IMR-90 (cell line): ENCODE results near the gene KRTAP19-1. TPM values are rescaled to one million over a fixed set of nuclear protein-coding genes. Genes with fewer than 3 reads are reported as not detected.

Experiments used
- ATAC-seq: fragments of 200-7000 bp; cut with Tn5 transposase; 2 replicates; pipeline ENCODE4 v1.9.1; 2020; ENCODE audit warnings: low read depth, mild to moderate bottlenecking, moderate library complexity
- BruUV-seq: library from RNA; stranded (reverse); fragments of 400-500 nt; replicated peaks from 2 replicates; lab custom pipeline; 2021; lab: Mats Ljungman, UMichigan
- CTCF ChIA-PET: fragments of 300-600 bp; formaldehyde crosslinking; extraction: SDS; loops from one replicate; lab custom pipeline; 2021; ENCODE audit warnings: antibody characterized with exemption; lab: Yijun Ruan, JAX
- POLR2A ChIA-PET: fragments of 300-600 bp; sonication (Branson Sonifier 250); formaldehyde crosslinking; loops from one replicate; lab custom pipeline; 2022; ENCODE audit warnings: antibody characterized with exemption; ENCODE audit not compliant: unreplicated experiment; lab: Charles Lee
- DNase-seq: peaks from one replicate; pipeline ENCODE4 v3.0.0; 2013
- H2AFZ ChIP-seq: replicated peaks from 2 replicates; pipeline ENCODE3; 2013; ENCODE audit warnings: low read length, mild to moderate bottlenecking; ENCODE audit not compliant: poor library complexity
- H2AK5ac ChIP-seq: 2 replicates; pipeline ENCODE4 v1.6.1; 2013; ENCODE audit warnings: low read depth, low read length, inconsistent platforms
- H2AK9ac ChIP-seq: replicated peaks from 2 replicates; pipeline ENCODE3; 2013; ENCODE audit warnings: mild to moderate bottlenecking, low read depth, low read length, moderate library complexity; ENCODE audit not compliant: poor library complexity
- H2BK120ac ChIP-seq: 2 replicates; pipeline ENCODE4 v1.6.1; 2013; ENCODE audit warnings: low read depth, low read length, inconsistent platforms
- H2BK15ac ChIP-seq: 3 replicates; pipeline ENCODE4 v1.6.1; 2013; ENCODE audit warnings: low read depth, low read length, inconsistent platforms
- H2BK20ac ChIP-seq: 2 replicates; pipeline ENCODE4 v1.6.1; 2013; ENCODE audit warnings: low read depth, mild to moderate bottlenecking, inconsistent platforms, low read length, moderate library complexity
- H2BK5ac ChIP-seq: 2 replicates; pipeline ENCODE4 v1.6.1; 2013; ENCODE audit warnings: mild to moderate bottlenecking, low read depth, low read length, inconsistent platforms; ENCODE audit not compliant: poor library complexity, severe bottlenecking
- H3K14ac ChIP-seq: replicated peaks from 2 replicates; pipeline ENCODE4 v1.6.1; 2013; ENCODE audit warnings: low read depth, low read length, inconsistent platforms
- H3K18ac ChIP-seq: 2 replicates; pipeline ENCODE4 v1.6.1; 2013; ENCODE audit warnings: low read depth, low read length, control low read depth
- H3K23ac ChIP-seq: 2 replicates; pipeline ENCODE4 v1.6.1; 2013; ENCODE audit warnings: low read depth, low read length, inconsistent platforms
- H3K27ac ChIP-seq: 2 replicates; pipeline ENCODE4 v1.5.1; 2013; ENCODE audit warnings: mild to moderate bottlenecking, control low read depth, low read length; ENCODE audit not compliant: insufficient read depth
- H3K27me3 ChIP-seq: 2 replicates; pipeline ENCODE4 v1.6.1; 2013; ENCODE audit warnings: low read length; ENCODE audit not compliant: control insufficient read depth, insufficient read depth
- H3K36me3 ChIP-seq: 2 replicates; pipeline ENCODE4 v1.6.1; 2013; ENCODE audit warnings: low read length, mixed read lengths; ENCODE audit not compliant: control insufficient read depth, insufficient read depth
- H3K4ac ChIP-seq: 2 replicates; pipeline ENCODE4 v1.6.1; 2013; ENCODE audit warnings: low read depth, low read length, inconsistent platforms
- H3K4me1 ChIP-seq: 2 replicates; pipeline ENCODE4 v1.6.1; 2013; ENCODE audit warnings: low read length, mixed read lengths; ENCODE audit not compliant: control insufficient read depth, insufficient read depth
- H3K4me2 ChIP-seq: 2 replicates; pipeline ENCODE4 v1.6.1; 2013; ENCODE audit warnings: low read depth, mild to moderate bottlenecking, control low read depth, low read length, moderate library complexity
- H3K4me3 ChIP-seq: 2 replicates; pipeline ENCODE4 v1.5.1; 2013; ENCODE audit warnings: low read depth, mild to moderate bottlenecking, control low read depth, low read length, moderate library complexity; ENCODE audit not compliant: insufficient read depth
- H3K56ac ChIP-seq: 2 replicates; pipeline ENCODE4 v1.6.1; 2013; ENCODE audit warnings: low read length, inconsistent platforms; ENCODE audit not compliant: insufficient read depth; ENCODE audit errors: extremely low read depth
- H3K79me1 ChIP-seq, 2 experiments: 2 replicates each; pipeline ENCODE4 v1.6.1; 2013; ENCODE audit warnings: low read length in 2 of 2, inconsistent platforms in 1 of 2, low read depth in 1 of 2
- H3K9ac ChIP-seq: 2 replicates; pipeline ENCODE4 v1.6.1; 2013; ENCODE audit warnings: low read depth, low read length, control low read depth
- H3K9me1 ChIP-seq: 2 replicates; pipeline ENCODE4 v1.6.1; 2013; ENCODE audit warnings: low read length, inconsistent platforms; ENCODE audit not compliant: insufficient read depth
- H3K9me3 ChIP-seq: 2 replicates; pipeline ENCODE4 v1.6.1; 2013; ENCODE audit warnings: low read length; ENCODE audit not compliant: control insufficient read depth, insufficient read depth
- H4K20me1 ChIP-seq: 2 replicates; pipeline ENCODE4 v1.6.1; 2013; ENCODE audit warnings: low read length, inconsistent platforms; ENCODE audit not compliant: insufficient read depth
- H4K5ac ChIP-seq: 2 replicates; pipeline ENCODE4 v1.6.1; 2013; ENCODE audit warnings: mild to moderate bottlenecking, low read depth, low read length, control low read depth
- H4K8ac ChIP-seq, 2 experiments: 2 replicates each; pipeline ENCODE4 v1.6.1; 2013; ENCODE audit warnings: low read depth in 2 of 2, low read length in 2 of 2, control low read depth in 1 of 2, inconsistent platforms in 1 of 2
- H4K91ac ChIP-seq: 2 replicates; pipeline ENCODE4 v1.6.1; 2013; ENCODE audit warnings: low read depth, low read length, inconsistent platforms; ENCODE audit not compliant: insufficient read depth
- CEBPB ChIP-seq: IDR thresholded peaks from 2 replicates; pipeline ENCODE4 v1.6.1; 2012; ENCODE audit warnings: low read depth, low read length, improper control_type of control experiment
- SMC3 ChIP-seq: fragments of 150-350 bp; IDR thresholded peaks from 2 replicates; pipeline ENCODE4 v1.6.1; 2016; ENCODE audit warnings: low read depth, mild to moderate bottlenecking, antibody characterized with exemption, low read length, moderate library complexity
- WGBS, 2 experiments: methylation state at CpG; one replicate each; pipeline versions ENCODE4 v1.1.5 to v1.1.7; 2013; ENCODE audit warnings: missing lambda C conversion rate in 2 of 2; ENCODE audit not compliant: insufficient read length in 1 of 2; ENCODE audit errors: extremely low coverage in 2 of 2; 5-methylcytosine and 5-hydroxymethylcytosine counted together
- dilution Hi-C: fragments of 300-500 bp; cut with HindIII; formaldehyde crosslinking; loops from one replicate; pipeline ENCODE4 v1.14.3; 2018; ENCODE audit warnings: low sequenced_read_pairs; ENCODE audit not compliant: unreplicated experiment
- in situ Hi-C: fragments of 300-500 bp; cut with MboI; formaldehyde crosslinking; loops from 3 replicates; pipeline ENCODE4 v1.14.3; 2019; ENCODE audit warnings: low sequenced_read_pairs, inconsistent platforms, mixed read lengths
- intact Hi-C: fragments of 100-400 bp; cut with micrococcal nuclease; formaldehyde crosslinking; loops from 2 replicates; pipeline ENCODE4 v1.10.0; 2022
- polyA plus RNA-seq, 3 experiments: library from polyadenylated mRNA; depleted of rRNA; stranded (reverse); fragments of >200 nt; gene quantifications; 2 replicates each; pipeline ENCODE4 v1.2.3, GENCODE V29; 2012; ENCODE audit warnings: low replicate concordance in 1 of 3
- total RNA-seq: library from RNA; depleted of rRNA; stranded (reverse); fragments of >200 nt; gene quantifications from 2 replicates; pipeline ENCODE4 v1.2.3, GENCODE V29; 2012

The KRTAP19-1 gene
- total and polyA plus RNA-seq, 2 of the 4 experiments (the other 2 are of a cell fraction) = not detected

- TF ChIP-seq SMC3 (no peak), CEBPB (0 out of 2 replicates have a peak, but pooled peaks have one; percentile 41)
- Histone ChIP-seq H3K4me1 (no peaks in the 10 kb centered on the region), H3K18ac (no peak within 1 kb of the TSS), H2BK20ac (no peak within 1 kb of the TSS), H4K91ac (no peak within 1 kb of the TSS), H3K4me2 (no peak within 1 kb of the TSS), H4K20me1 (no peaks in the 10 kb centered on the region), H2BK15ac (no peak within 1 kb of the TSS), H4K5ac (no peak within 1 kb of the TSS), H2AK5ac (no peak within 1 kb of the TSS), H3K4ac (no peak within 1 kb of the TSS), H3K36me3 (no peaks in the 10 kb centered on the region), H2BK120ac (no peak within 1 kb of the TSS), H2BK5ac (no peak within 1 kb of the TSS), H3K9me3 (peaks cover 13% of the 10 kb centered on the region), H3K79me1 (no peaks in the 10 kb centered on the region), H3K14ac (no peak within 1 kb of the TSS), H3K9ac (no peak within 1 kb of the TSS), H3K27me3 (no peaks in the 10 kb centered on the region), H2AK9ac (no peak within 1 kb of the TSS), H3K56ac (no peak within 1 kb of the TSS), H4K8ac (no peak within 1 kb of the TSS), H3K9me1 (no peaks in the 10 kb centered on the region), H2AFZ (no peak within 1 kb of the TSS), H3K23ac (no peak within 1 kb of the TSS), H3K27ac (no peak within 1 kb of the TSS), H3K4me3 (no peak within 1 kb of the TSS)
- POLR2A ChIA-PET = no interaction called here
- CTCF ChIA-PET = no interaction called here
- dilution Hi-C loops = no loop called here
- in situ Hi-C loops = no loop called here
- no CpG with 5 or more reads among the region's 2 CpGs for WGBS, 2 experiments
- BruUV-seq = no TSS peak
- DNase-seq (no peak), ATAC-seq (no peak)
- intact Hi-C loops = no loop called here
Observed at GRCh38 chr21:30491963-30492428, 11.8 kb upstream of the KRTAP19-1 start, which contains the start of gene KRTAP19-3. TSS of gene KRTAP19-3 (minus strand) at chr21:30492013. CDS start at chr21:30491957, 56 bp downstream.
